Measurements from ENCODE around the gene SLC4A11.

The SLC4A11 gene

GRCh38 chr20:3239026-3239866 lies at the start of gene SLC4A11:
SLC4A11 (minus strand) TSS chr20:3239190; CDS start chr20:3239137, 53 bp downstream.
- DNase-seq, result peak; percentile 36

DNA sequence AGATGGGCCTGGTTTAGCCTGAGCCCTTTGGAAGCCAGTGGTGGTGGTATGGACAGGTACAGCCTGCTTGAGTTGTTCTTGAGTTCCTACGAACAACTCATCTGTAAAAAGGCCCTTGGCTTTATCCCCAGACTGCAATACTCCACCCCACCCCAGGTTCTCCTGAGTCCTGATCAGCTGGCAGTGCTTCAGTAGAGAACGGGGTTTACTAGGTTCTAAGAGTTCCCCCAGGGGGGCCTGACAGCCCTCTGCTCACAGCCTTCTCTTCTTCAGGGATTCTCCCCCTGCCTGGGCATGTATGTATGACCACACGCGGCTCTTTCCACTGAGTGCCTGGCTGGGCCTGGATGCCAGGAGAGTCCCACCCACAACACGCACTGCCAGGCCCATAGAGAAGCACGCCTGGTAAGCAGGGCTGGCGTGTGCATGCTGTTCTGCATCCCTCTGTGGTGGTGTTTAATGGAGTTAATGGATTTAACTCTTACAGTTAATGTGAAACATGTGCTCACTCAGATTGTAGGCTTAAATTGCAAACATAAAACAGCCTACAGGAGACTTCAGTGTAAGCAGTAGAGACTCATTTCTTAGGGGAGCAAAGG lies 44.3 kb upstream of the SLC4A11 start:
- DNase-seq, result no peak

DNA sequence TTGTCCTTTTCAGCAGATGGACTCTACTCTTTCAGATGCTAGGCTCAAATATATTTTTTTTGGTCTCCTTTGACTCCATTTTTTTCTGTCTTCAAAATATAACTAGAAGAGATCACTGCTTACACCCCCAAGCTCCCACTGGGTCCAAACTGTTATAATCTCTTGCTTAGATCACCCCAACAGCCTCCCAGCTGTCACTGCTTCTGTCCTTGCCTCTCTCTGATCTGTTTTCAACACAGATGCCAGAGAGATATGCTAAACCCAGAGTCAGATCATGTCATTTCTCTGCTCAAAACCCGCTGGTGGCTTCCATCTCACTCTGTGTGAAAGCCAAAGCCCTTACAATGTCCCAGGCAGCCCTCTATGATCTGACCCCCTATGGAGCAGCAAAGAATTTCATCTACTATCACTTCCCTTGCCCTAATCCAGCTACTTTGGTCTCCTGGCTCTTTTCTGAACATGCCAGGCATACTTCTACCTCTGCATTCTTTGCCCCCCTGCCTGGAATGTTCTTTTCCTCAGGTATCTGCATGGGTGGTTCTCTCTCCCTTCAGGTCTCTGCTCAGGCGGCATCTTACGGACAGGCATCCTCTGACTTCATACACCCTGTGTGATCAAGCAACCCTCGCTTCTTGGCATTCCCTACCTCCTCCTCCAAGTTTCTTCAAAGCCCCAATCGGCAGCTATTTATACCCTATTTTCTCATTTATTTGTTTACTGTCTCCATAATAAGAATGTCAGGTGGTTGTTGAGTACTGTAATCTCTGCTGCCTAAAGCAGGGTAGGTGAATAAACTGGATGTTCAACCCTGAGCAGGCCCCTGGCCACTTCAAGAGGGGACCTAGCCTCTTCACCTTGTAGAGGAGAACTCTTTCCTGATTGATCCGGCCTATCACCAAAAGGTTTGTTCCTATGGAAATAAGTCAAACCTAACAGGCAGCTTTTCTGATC lies 43.6 kb upstream of the SLC4A11 start:
- DNase-seq, result no peak

DNA sequence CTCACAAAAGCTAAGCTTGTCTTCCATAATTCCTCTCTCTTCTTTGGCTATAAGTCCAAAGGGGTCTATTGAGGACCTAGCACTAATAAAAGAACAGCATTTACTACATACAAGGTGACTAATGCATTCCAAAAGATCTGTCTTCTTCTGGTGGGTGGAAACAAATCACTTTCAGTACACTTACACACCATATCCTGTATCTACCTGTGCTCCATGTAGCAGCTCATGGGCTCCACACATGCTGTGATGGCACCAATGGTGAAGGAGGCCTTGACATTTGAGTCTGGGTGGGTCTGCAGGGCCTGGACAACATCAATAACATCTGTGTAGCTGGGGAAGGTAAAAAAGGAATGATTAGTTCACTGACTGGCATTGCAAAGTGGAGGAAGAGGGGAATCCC lies 42.4 kb upstream of the SLC4A11 start:
- no peak for DNase-seq

GRCh38 chr20:3279761-3280160 lies 40.8 kb upstream of the SLC4A11 start:
- DNase-seq, result no peak

DNA sequence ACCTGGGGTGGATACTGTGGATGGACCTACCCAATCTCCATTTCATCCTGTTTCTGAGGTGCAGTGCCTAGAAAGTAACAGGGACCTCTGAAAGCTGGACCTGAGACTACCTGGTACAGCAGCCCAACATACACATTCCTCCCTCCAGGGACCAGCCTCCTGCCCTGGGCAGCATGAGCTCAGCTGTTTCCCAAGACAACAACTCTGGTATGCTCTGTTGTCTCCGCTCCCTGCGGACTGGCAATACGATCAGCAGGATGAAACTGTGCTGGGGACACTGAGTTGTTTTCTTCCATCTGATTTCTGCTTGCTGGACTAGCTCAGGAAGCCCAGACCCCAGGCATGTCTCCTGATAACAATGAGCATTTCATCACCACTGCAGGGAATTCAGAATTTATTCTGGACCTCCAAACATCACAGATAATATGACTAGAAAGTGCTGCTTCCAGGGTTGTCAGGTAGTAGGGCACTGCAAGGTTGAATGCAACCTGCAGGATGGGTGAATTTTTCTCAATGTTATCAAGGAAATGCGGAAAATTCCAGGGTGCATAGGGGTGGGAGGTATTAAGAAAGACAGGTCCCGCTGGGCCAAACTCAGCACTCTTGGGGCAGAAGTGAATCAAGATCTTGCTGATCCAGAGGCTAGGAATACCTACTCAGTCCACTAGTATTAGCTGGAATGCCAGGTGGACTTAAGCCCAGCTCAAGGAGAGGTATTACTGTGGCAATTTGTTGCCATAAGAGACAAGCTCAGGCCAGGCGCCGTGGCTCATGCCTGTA lies 38.9 kb upstream of the SLC4A11 start:
- no peak for DNase-seq

DNA sequence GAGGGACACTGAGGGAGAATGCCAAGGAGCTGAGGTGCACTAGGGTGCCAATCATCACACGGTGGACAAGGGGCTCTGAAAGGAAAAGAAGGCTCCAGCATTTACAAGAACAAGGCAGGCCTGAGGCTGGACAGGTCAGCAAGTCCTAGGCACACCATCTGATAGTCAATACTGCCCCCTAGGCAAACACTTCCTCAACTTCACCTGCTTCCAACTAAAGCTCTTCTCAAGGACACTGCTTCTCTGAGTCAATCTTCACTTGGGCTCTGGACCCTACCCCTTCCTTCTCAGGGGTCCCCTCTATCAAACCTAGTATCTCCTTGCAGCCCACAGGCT lies 37.7 kb upstream of the SLC4A11 start:
- DNase-seq, result no peak

DNA sequence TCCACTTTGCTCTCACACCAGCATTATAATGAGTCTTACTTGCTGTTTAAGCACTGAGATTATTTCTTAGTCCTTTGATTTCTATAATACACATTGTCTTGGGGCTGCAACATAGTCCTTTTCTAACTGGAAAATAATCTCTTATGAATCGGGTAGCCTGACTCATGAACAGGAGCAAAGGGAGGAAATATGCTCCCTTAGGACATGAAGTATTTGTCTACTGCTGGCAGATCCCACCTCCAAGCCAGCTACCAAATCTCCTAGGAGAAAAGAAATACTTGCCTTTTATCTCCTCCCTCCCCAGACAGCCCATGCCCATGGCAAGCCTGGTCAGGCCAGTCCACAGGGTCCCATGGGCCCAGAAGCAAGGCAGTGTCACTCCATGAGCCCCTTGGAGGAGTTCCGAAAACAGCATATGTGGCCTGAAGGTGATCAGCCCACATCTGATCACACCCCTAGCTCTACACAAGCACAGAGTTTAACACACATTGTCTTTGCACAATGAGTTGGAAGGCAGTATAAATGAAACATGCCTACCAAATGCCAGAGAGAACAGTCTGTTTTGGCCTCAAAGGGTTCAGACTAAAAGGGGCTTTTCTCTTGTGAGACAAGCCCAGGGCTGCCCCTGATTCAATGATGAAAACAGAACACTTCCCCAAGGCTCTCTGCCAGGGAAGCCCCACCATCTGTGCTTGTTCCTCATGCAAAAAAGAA lies 37.1 kb upstream of the SLC4A11 start:
- DNase-seq, result no peak

DNA sequence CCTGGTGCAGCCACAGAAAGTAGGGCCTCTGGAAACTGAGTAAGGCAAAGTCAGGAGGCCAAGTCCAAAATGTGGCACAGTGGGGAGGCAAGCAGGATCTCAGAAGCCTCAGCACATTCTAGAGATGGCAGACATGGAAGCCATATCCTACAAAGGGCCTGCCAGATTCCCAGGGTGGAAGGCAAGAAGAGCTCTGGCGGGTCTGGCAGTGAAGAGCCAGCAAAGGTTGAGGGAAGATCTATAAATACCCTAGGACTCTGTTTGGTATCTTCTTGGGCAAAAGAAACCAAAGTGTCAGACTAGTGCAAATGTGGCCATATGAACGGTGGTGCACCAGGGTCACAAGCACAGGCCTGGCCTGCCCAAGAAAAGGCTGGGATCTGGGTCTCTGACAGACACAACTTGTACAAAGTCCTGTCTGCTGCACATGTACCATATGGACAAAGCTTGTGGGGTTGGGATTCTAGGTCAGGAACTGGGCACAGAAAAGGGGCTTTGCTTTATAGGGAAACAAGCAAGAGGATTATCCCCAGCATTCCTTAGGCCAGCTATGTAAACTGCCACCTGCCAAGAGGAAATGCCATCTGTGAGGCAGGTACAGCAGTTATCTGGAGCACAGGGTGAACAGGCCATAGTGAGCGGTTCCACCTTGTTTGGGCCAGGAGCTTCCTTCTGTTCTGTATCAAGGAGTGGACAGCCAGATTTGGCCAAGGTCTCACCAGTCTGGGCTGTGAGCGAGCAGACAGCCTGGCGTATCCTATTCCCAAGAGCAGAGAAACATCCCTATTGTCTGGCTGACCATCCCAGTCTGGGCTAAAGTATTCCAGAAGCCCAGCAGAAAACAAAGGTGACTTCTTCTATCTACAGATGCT lies 36.3 kb upstream of the SLC4A11 start:
- DNase-seq, result no peak

GRCh38 chr20:3273371-3273770 lies 34.4 kb upstream of the SLC4A11 start:
- no peak for DNase-seq

DNA sequence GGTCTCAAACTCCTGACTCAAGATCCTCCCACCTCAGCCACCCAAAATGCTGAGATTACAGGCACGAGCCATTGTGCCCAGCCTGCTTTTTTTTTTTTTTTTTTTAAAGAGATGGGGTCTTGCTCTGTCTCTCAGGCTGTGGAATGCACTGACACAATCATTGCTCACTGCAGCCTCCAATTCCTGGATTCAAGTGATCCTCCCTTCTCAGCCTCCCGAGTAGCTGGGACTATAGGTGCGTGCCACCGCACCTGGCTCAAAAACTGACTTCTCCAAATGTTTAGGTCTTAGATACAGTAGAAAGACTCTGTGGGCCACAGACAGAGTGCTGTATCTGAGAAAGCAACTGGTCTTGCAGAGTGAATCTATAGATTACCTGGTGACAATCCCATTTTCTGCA lies 31.1 kb upstream of the SLC4A11 start:
- DNase-seq, result no peak

GRCh38 chr20:3262566-3262965 lies 23.6 kb upstream of the SLC4A11 start:
- no peak for DNase-seq

- no peak for DNase-seq
Observed at GRCh38 chr20:3258429-3258828, 19.4 kb upstream of the SLC4A11 start.

GRCh38 chr20:3255728-3256127 lies 16.7 kb upstream of the SLC4A11 start:
- DNase-seq, result no peak

GRCh38 chr20:3251806-3252205 lies 12.8 kb upstream of the SLC4A11 start:
- DNase-seq, result no peak

GRCh38 chr20:3250091-3250504 lies 11.1 kb upstream of the SLC4A11 start:
- DNase-seq, result no peak

DNA sequence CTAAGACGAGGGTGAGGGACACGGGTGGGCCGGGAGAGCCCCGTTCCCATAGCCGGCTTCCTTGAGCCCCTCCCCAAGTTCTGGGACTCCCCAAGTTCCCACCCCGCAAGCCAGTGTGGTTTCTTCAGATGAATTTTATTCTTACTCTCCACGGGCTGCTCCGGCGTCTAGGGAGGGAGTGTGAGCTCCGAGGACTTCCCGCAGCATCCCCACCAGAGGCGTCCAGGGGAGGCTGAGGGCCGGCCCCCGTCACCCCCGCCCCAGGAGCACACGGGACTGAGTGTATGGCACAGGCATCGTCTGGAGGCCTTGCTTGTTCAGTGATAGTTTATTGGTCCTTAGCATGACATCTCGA lies 10.0 kb upstream of the SLC4A11 start:
- no peak for DNase-seq

DNA sequence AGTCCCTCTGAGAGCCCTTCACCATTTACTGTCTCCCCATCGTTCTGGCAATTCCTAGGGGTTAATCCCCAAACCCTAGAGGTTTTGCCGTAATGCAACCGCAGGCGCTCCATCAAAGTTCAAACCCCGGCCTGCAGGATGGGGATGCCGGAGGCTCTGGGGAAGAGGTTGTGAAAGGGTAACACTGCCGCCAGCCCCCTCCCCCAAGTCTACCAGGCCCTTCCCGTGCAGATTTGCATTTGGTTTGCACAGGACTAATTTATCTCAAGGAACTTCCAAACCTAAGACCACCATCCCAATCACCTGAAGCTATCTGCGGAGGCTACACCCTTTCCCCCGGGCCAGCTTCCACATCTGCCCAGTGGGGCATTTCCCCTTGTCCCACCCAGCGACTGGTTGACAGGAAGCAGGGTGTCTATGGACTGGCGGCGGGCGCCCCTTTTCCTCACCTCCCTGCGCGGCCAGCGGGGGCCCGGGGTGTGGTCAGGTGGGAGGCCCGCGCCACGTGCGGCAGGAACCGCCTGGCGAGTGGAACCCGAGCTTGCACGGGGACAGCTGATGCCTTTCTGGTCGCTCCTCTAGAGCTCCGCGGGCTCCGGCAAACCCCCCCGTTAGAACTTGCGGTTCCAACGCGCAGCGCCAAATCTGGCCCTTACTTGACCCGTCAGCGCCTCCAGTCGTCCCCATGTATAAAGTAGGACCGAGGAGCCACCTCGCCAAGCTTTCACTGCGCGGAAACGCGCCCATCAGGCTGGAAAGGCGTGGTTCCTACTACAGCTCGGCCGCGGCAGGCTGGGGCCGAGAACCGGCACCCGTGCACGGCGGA lies 9.4 kb upstream of the SLC4A11 start:
- no peak for DNase-seq

- DNase-seq, result no peak
Observed at GRCh38 chr20:3247638-3248037, 8.6 kb upstream of the SLC4A11 start.

DNA sequence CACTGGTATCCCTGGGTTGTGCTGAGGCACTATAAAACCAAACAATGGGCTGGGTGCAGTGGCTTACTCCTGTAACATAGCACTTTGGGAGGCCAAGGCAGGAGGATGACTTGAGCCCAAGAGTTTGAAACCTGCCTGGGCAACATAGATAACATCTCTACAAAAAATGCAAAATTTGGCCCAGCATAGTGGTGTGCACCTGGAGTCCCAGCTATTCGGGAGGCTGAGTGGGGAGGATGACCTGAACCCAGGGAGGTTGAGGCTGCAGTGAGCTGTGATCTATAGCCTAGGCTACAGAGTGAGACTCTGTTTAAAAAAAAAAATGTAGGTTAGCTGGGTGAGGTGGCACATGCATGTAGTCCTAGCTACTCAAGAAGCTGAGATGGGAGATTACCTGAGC lies 7.7 kb upstream of the SLC4A11 start:
- no peak for DNase-seq

Measured in stimulated activated CD4-positive, alpha-beta T cell treated with anti-CD3 and anti-CD28 coated beads, Interleukin-12 subunit alpha, Interleukin-12 subunit beta, amount 100 ng/mL, for 4 hours (primary cell).